Subcutaneous abdominal adipose tissue (tissue), 5 donors: ENCODE data around the gene RIN1.
"Not testable (repeated sequence)": the region's sequence is repeated elsewhere in the genome, so short reads cannot be mapped to it uniquely, and the experiment has no call there.

ENCODE experiments used
- H3K27ac ChIP-seq: one replicate; pipeline ENCODE4 v1.7.0; 2013; ENCODE audit warnings: low read depth, mild to moderate bottlenecking, inconsistent platforms, low read length, moderate library complexity
- H3K27me3 ChIP-seq, 5 donors: one replicate each; pipeline ENCODE4 v1.7.0; 2013; ENCODE audit warnings: low read length in 5 of 5, inconsistent platforms in 1 of 5; ENCODE audit not compliant: control insufficient read depth in 5 of 5, insufficient read depth in 4 of 5
- H3K36me3 ChIP-seq, 5 donors: one replicate each; pipeline ENCODE4 v1.7.0; 2013; ENCODE audit warnings: low read length in 5 of 5; ENCODE audit not compliant: control insufficient read depth in 5 of 5, insufficient read depth in 5 of 5
- H3K4me1 ChIP-seq, 5 donors: one replicate each; pipeline ENCODE4 v1.7.0; 2013; ENCODE audit warnings: low read length in 5 of 5, mild to moderate bottlenecking in 3 of 5, moderate library complexity in 1 of 5; ENCODE audit not compliant: control insufficient read depth in 5 of 5, insufficient read depth in 5 of 5
- H3K4me3 ChIP-seq, 5 donors: one replicate each; pipeline ENCODE4 v1.7.0; 2013; ENCODE audit warnings: low read length in 5 of 5, low read depth in 1 of 5
- H3K9ac ChIP-seq, 5 donors: one replicate each; pipeline ENCODE4 v1.7.0; 2013; ENCODE audit warnings: low read length in 5 of 5, mild to moderate bottlenecking in 4 of 5, moderate library complexity in 3 of 5
- H3K9me3 ChIP-seq, 5 donors: one replicate each; pipeline ENCODE4 v1.7.0; 2013; ENCODE audit warnings: low read length in 5 of 5; ENCODE audit not compliant: control insufficient read depth in 5 of 5
- donor health status: healthy.
- donor health status: healthy.
- donor health status: healthy.
- donor health status: healthy.
- donor health status: healthy.

Gene RIN1

GRCh38 chr11:66328031-66328301 lies 8.3 kb downstream of the RIN1 start:
- peaks cover 23 to 57% (median 55%) of the 10 kb centered on the region in 5 donors for H3K4me1 ChIP-seq
- no peaks in the 10 kb centered on the region for H3K9me3 ChIP-seq
- H3K36me3 ChIP-seq, result peaks cover 0 to 11% (median 8%) of the 10 kb centered on the region in 5 donors
- peak overlapping the region in 3 of 5 donors; percentile 13 to 43 (median 38) for H3K4me3 ChIP-seq
- peak overlapping the region; percentile 68 for H3K27ac ChIP-seq
- H3K9ac ChIP-seq, result no peak overlapping the region
- H3K27me3 ChIP-seq, result no peaks in the 10 kb centered on the region

- H3K4me1 ChIP-seq, result peaks cover 23 to 63% (median 61%) of the 10 kb centered on the region in 5 donors
- H3K9me3 ChIP-seq, result no peaks in the 10 kb centered on the region
- peak overlapping the region; percentile 68 for H3K27ac ChIP-seq
- peaks cover 0 to 5% (median 3%) of the 10 kb centered on the region in 5 donors for H3K36me3 ChIP-seq
- H3K9ac ChIP-seq, result no peak overlapping the region
- H3K27me3 ChIP-seq, result no peaks in the 10 kb centered on the region
- H3K4me3 ChIP-seq, result peak overlapping the region in 1 of 5 donors; percentile 17
Observed at GRCh38 chr11:66327171-66328030, 8.8 kb downstream of the RIN1 start.

- H3K4me3 ChIP-seq, result peak overlapping the region in 1 of 5 donors; percentile 17
- H3K27me3 ChIP-seq, result no peaks in the 10 kb centered on the region
- H3K4me1 ChIP-seq, result peaks cover 27 to 72% (median 70%) of the 10 kb centered on the region in 5 donors
- H3K27ac ChIP-seq, result peak overlapping the region; percentile 68
- peak overlapping the region in 1 of 5 donors; percentile 3 for H3K9ac ChIP-seq
- H3K36me3 ChIP-seq, result no peaks in the 10 kb centered on the region
- no peaks in the 10 kb centered on the region for H3K9me3 ChIP-seq
Observed at GRCh38 chr11:66326261-66327111, 9.7 kb downstream of the RIN1 start.

- Histone ChIP-seq H3K4me1 (peaks cover 28 to 74% (median 72%) of the 10 kb centered on the region in 5 donors), H3K4me3 (no peak overlapping the region), H3K9ac (peak overlapping the region in 1 of 5 donors; percentile 3), H3K27me3 (no peaks in the 10 kb centered on the region), H3K9me3 (no peaks in the 10 kb centered on the region), H3K27ac (peak overlapping the region; percentile 67), H3K36me3 (no peaks in the 10 kb centered on the region)
Observed at GRCh38 chr11:66325263-66325671, 11.0 kb downstream of the RIN1 start.

- no peaks in the 10 kb centered on the region for H3K9me3 ChIP-seq
- no peaks in the 10 kb centered on the region for H3K36me3 ChIP-seq
- H3K27ac ChIP-seq, result no peak overlapping the region
- no peak overlapping the region for H3K9ac ChIP-seq
- no peak overlapping the region for H3K4me3 ChIP-seq
- H3K4me1 ChIP-seq, result peaks cover 28 to 74% (median 72%) of the 10 kb centered on the region in 5 donors
- H3K27me3 ChIP-seq, result no peaks in the 10 kb centered on the region
Observed at GRCh38 chr11:66324664-66325063, 11.6 kb downstream of the RIN1 start.

GRCh38 chr11:66323684-66324083 lies 12.6 kb downstream of the RIN1 start:
- Histone ChIP-seq H3K4me1 (peaks cover 31 to 78% (median 76%) of the 10 kb centered on the region in 5 donors), H3K27ac (no peak overlapping the region), H3K9ac (no peak overlapping the region)

GRCh38 chr11:66322732-66323427 lies 13.4 kb downstream of the RIN1 start:
- Histone ChIP-seq H3K9ac (no peak overlapping the region), H3K27ac (no peak overlapping the region), H3K9me3 (no peaks in the 10 kb centered on the region), H3K4me3 (peak overlapping the region in 1 of 5 donors; percentile 23), H3K27me3 (no peaks in the 10 kb centered on the region), H3K36me3 (no peaks in the 10 kb centered on the region), H3K4me1 (peaks cover 33 to 78% (median 76%) of the 10 kb centered on the region in 5 donors)

More at GRCh38 chr11:66323684-66324083, 12.6 kb downstream of the RIN1 start:
- H3K27me3 ChIP-seq, result no peaks in the 10 kb centered on the region
- H3K36me3 ChIP-seq, result no peaks in the 10 kb centered on the region
- no peak overlapping the region for H3K4me3 ChIP-seq
- no peaks in the 10 kb centered on the region for H3K9me3 ChIP-seq

GRCh38 chr11:66321606-66322005 lies 14.6 kb downstream of the RIN1 start:
- peaks cover 31 to 77% (median 75%) of the 10 kb centered on the region in 5 donors for H3K4me1 ChIP-seq
- no peak overlapping the region for H3K9ac ChIP-seq
- H3K27ac ChIP-seq, result peak overlapping the region; percentile 44
- no peaks in the 10 kb centered on the region for H3K9me3 ChIP-seq
- no peaks in the 10 kb centered on the region for H3K36me3 ChIP-seq
- no peaks in the 10 kb centered on the region for H3K27me3 ChIP-seq
- no peak overlapping the region for H3K4me3 ChIP-seq

GRCh38 chr11:66320748-66321147 lies 15.5 kb downstream of the RIN1 start:
- not testable (repeated sequence) for H3K27me3 ChIP-seq, H3K27ac ChIP-seq, H3K9ac ChIP-seq, H3K4me3 ChIP-seq, H3K36me3 ChIP-seq, H3K9me3 ChIP-seq
- peaks cover 28 to 77% (median 75%) of the 10 kb centered on the region in 5 donors for H3K4me1 ChIP-seq
